Stomach smooth muscle (tissue), 2 donors: Measurements from ENCODE around the gene CHIT1.

ENCODE experiments used
- H3K27ac ChIP-seq: one replicate; pipeline ENCODE4 v1.7.0; 2013; ENCODE audit warnings: mild to moderate bottlenecking, low read length, inconsistent platforms
- H3K27me3 ChIP-seq, 2 donors: one replicate each; pipeline ENCODE4 v1.7.0; 2013; ENCODE audit warnings: low read length in 2 of 2; ENCODE audit not compliant: insufficient read depth in 2 of 2, control insufficient read depth in 1 of 2
- H3K36me3 ChIP-seq, 2 donors: one replicate each; pipeline ENCODE4 v1.7.0; 2013; ENCODE audit warnings: low read length in 2 of 2; ENCODE audit not compliant: control insufficient read depth in 2 of 2, insufficient read depth in 2 of 2
- H3K4me1 ChIP-seq: one replicate; pipeline ENCODE4 v1.7.0; 2013; ENCODE audit warnings: low read length; ENCODE audit not compliant: control insufficient read depth, insufficient read depth
- H3K4me3 ChIP-seq, 2 donors: one replicate each; pipeline ENCODE4 v1.7.0; 2013; ENCODE audit warnings: low read length in 2 of 2
- H3K9ac ChIP-seq, 2 donors: one replicate each; pipeline ENCODE4 v1.7.0; 2013; ENCODE audit warnings: low read length in 2 of 2, mild to moderate bottlenecking in 1 of 2
- H3K9me3 ChIP-seq, 2 donors: one replicate each; pipeline ENCODE4 v1.7.0; 2013; ENCODE audit warnings: low read length in 2 of 2; ENCODE audit not compliant: control insufficient read depth in 2 of 2
- donor health status: healthy.
- donor health status: Pancreatic carcinoma.

Gene CHIT1

GRCh38 chr1:203181586-203182386 is 47.7 kb downstream of the CHIT1 start:
- no peak overlapping the region for H3K9ac ChIP-seq
- no peaks in the 10 kb centered on the region for H3K27me3 ChIP-seq
- no peaks in the 10 kb centered on the region for H3K4me1 ChIP-seq
- no peaks in the 10 kb centered on the region for H3K9me3 ChIP-seq
- no peaks in the 10 kb centered on the region for H3K36me3 ChIP-seq
- H3K4me3 ChIP-seq, result no peak overlapping the region
- no peak overlapping the region for H3K27ac ChIP-seq

- H3K9me3 ChIP-seq, result no peaks in the 10 kb centered on the region
- peaks cover 2% of the 10 kb centered on the region for H3K4me1 ChIP-seq
- H3K27me3 ChIP-seq, result no peaks in the 10 kb centered on the region
- no peak overlapping the region for H3K27ac ChIP-seq
- no peak overlapping the region for H3K4me3 ChIP-seq
- H3K9ac ChIP-seq, result no peak overlapping the region
- no peaks in the 10 kb centered on the region for H3K36me3 ChIP-seq
These were observed 48.7 kb downstream of the CHIT1 start for GRCh38 chr1:203180611-203181330.

GRCh38 chr1:203179667-203180005 is 49.8 kb downstream of the CHIT1 start:
- H3K27ac ChIP-seq, result no peak overlapping the region
- H3K36me3 ChIP-seq, result no peaks in the 10 kb centered on the region
- no peak overlapping the region for H3K9ac ChIP-seq
- no peaks in the 10 kb centered on the region for H3K9me3 ChIP-seq
- H3K4me1 ChIP-seq, result peaks cover 2% of the 10 kb centered on the region
- no peak overlapping the region for H3K4me3 ChIP-seq
- no peaks in the 10 kb centered on the region for H3K27me3 ChIP-seq

GRCh38 chr1:203178821-203179666 is 50.4 kb downstream of the CHIT1 start:
- no peaks in the 10 kb centered on the region for H3K27me3 ChIP-seq
- no peak overlapping the region for H3K27ac ChIP-seq
- H3K4me1 ChIP-seq, result peaks cover 2% of the 10 kb centered on the region
- H3K36me3 ChIP-seq, result no peaks in the 10 kb centered on the region
- H3K9me3 ChIP-seq, result no peaks in the 10 kb centered on the region
- no peak overlapping the region for H3K4me3 ChIP-seq
- no peak overlapping the region for H3K9ac ChIP-seq

- Histone ChIP-seq H3K9me3 (no peaks in the 10 kb centered on the region), H3K27me3 (no peaks in the 10 kb centered on the region), H3K9ac (no peak overlapping the region), H3K27ac (no peak overlapping the region), H3K4me1 (peaks cover 2% of the 10 kb centered on the region), H3K36me3 (no peaks in the 10 kb centered on the region), H3K4me3 (no peak overlapping the region)
These were observed 51.4 kb downstream of the CHIT1 start for GRCh38 chr1:203178083-203178482.

GRCh38 chr1:203177470-203178039 is 51.9 kb downstream of the CHIT1 start:
- Histone ChIP-seq H3K27me3 (no peaks in the 10 kb centered on the region), H3K9ac (no peak overlapping the region), H3K36me3 (no peaks in the 10 kb centered on the region), H3K27ac (no peak overlapping the region), H3K4me1 (peaks cover 2% of the 10 kb centered on the region), H3K4me3 (no peak overlapping the region), H3K9me3 (no peaks in the 10 kb centered on the region)

GRCh38 chr1:203177036-203177405 is 52.5 kb downstream of the CHIT1 start:
- no peak overlapping the region for H3K9ac ChIP-seq
- H3K27ac ChIP-seq, result no peak overlapping the region
- no peaks in the 10 kb centered on the region for H3K9me3 ChIP-seq
- no peaks in the 10 kb centered on the region for H3K27me3 ChIP-seq
- peaks cover 2% of the 10 kb centered on the region for H3K4me1 ChIP-seq
- H3K36me3 ChIP-seq, result no peaks in the 10 kb centered on the region
- no peak overlapping the region for H3K4me3 ChIP-seq

GRCh38 chr1:203176273-203177035 is 53.0 kb downstream of the CHIT1 start:
- Histone ChIP-seq H3K36me3 (no peaks in the 10 kb centered on the region), H3K4me1 (peaks cover 2% of the 10 kb centered on the region), H3K9me3 (no peaks in the 10 kb centered on the region), H3K27me3 (no peaks in the 10 kb centered on the region), H3K9ac (no peak overlapping the region), H3K27ac (no peak overlapping the region), H3K4me3 (no peak overlapping the region)

GRCh38 chr1:203175827-203176241 is 53.6 kb downstream of the CHIT1 start:
- Histone ChIP-seq H3K4me1 (peaks cover 2% of the 10 kb centered on the region), H3K4me3 (no peak overlapping the region), H3K27ac (no peak overlapping the region), H3K27me3 (no peaks in the 10 kb centered on the region), H3K9me3 (no peaks in the 10 kb centered on the region), H3K9ac (no peak overlapping the region), H3K36me3 (no peaks in the 10 kb centered on the region)

- Histone ChIP-seq H3K27ac (no peak within 1 kb of the TSS), H3K9ac (no peak within 1 kb of the TSS), H3K36me3 (no peaks in the 10 kb centered on the region), H3K9me3 (no peaks in the 10 kb centered on the region), H3K4me3 (no peak within 1 kb of the TSS), H3K27me3 (no peaks in the 10 kb centered on the region), H3K4me1 (peaks cover 2% of the 10 kb centered on the region)
These were observed 54.1 kb downstream of the CHIT1 start, which contains the start of gene MYBPH for GRCh38 chr1:203175237-203175826. TSS of gene MYBPH (minus strand) at chr1:203175826. CDS start at chr1:203175755, 71 bp downstream.
